GM19468 (cell line): ENCODE results near the gene TAS2R10.
"Not testable (repeated sequence)": the region's sequence is repeated elsewhere in the genome, so short reads cannot be mapped to it uniquely, and the experiment has no call there.

Experiments used
- ATAC-seq: cut with Tn5 transposase; IDR thresholded peaks from one replicate; pipeline ENCODE4 v1.9.1; 2021; ENCODE audit warnings: mild to moderate bottlenecking, moderate library complexity, moderate number of reproducible peaks; ENCODE audit not compliant: unreplicated experiment; ENCODE audit errors: extremely low read depth

TAS2R10 gene

GRCh38 chr12:10826258-10826657 lies at the start of gene TAS2R10:
TSS of gene TAS2R10 (minus strand) at chr12:10826358. CDS start at chr12:10826269, 89 bp downstream.
- ATAC-seq, result no peak

- no peak for ATAC-seq
Observed at GRCh38 chr12:10873378-10873777, 47.2 kb upstream of the TAS2R10 start.

- no peak for ATAC-seq
Observed at GRCh38 chr12:10867381-10867780, 41.2 kb upstream of the TAS2R10 start.

GRCh38 chr12:10863512-10864218 lies 37.5 kb upstream of the TAS2R10 start:
- no peak for ATAC-seq

GRCh38 chr12:10861366-10861765 lies 35.2 kb upstream of the TAS2R10 start:
- no peak for ATAC-seq

GRCh38 chr12:10855807-10856206 lies 29.6 kb upstream of the TAS2R10 start:
- ATAC-seq, result no peak

- no peak for ATAC-seq
Observed at GRCh38 chr12:10853776-10854175, 27.6 kb upstream of the TAS2R10 start.

- ATAC-seq, result no peak
Observed at GRCh38 chr12:10851243-10851858, 25.2 kb upstream of the TAS2R10 start.

- ATAC-seq, result no peak
Observed at GRCh38 chr12:10849425-10849878, 23.3 kb upstream of the TAS2R10 start, which contains the start of gene PRR4. TSS of gene PRR4 (minus strand) at chr12:10849475. CDS start at chr12:10849437, 38 bp downstream.

- ATAC-seq, result no peak
Observed at GRCh38 chr12:10847744-10848143, 21.6 kb upstream of the TAS2R10 start.

- no peak for ATAC-seq
Observed at GRCh38 chr12:10842862-10843261, 16.7 kb upstream of the TAS2R10 start.

- no peak for ATAC-seq
Observed at GRCh38 chr12:10838461-10838860, 12.3 kb upstream of the TAS2R10 start.

- no peak for ATAC-seq
Observed at GRCh38 chr12:10829994-10830393, 3.8 kb upstream of the TAS2R10 start.

GRCh38 chr12:10824957-10825356 lies 1.2 kb downstream of the TAS2R10 start:
- ATAC-seq, result no peak

GRCh38 chr12:10811883-10812536 lies 14.1 kb downstream of the TAS2R10 start:
- no peak for ATAC-seq

GRCh38 chr12:10810068-10810467 lies 16.1 kb downstream of the TAS2R10 start, which contains the start of gene TAS2R9:
TSS of gene TAS2R9 (minus strand) at chr12:10810168. CDS start at chr12:10810075, 93 bp downstream.
- ATAC-seq, result no peak

- no peak for ATAC-seq
Observed at GRCh38 chr12:10807186-10807585, 19.0 kb downstream of the TAS2R10 start, which contains the start of gene TAS2R8. TSS of gene TAS2R8 (minus strand) at chr12:10807286. CDS start at chr12:10806980, 306 bp downstream.

GRCh38 chr12:10802587-10802986 lies 23.6 kb downstream of the TAS2R10 start, which contains the start of gene TAS2R7:
TSS of gene TAS2R7 (minus strand) at chr12:10802627. CDS start at chr12:10802570, 57 bp downstream.
- no peak for ATAC-seq

- no peak for ATAC-seq
Observed at GRCh38 chr12:10801741-10802140, 24.4 kb downstream of the TAS2R10 start.

- no peak for ATAC-seq
Observed at GRCh38 chr12:10794222-10794621, 31.9 kb downstream of the TAS2R10 start.

GRCh38 chr12:10791769-10792168 lies 34.4 kb downstream of the TAS2R10 start:
- ATAC-seq, result not testable (repeated sequence)
